Smooth muscle cell (in vitro differentiated cells): ENCODE results near the gene BIN1. TPM values are rescaled to one million over a fixed set of nuclear protein-coding genes. Genes with fewer than 3 reads are reported as not detected.

ENCODE experiments used
- DNase-seq: peaks from one replicate; lab custom pipeline; 2025; ENCODE audit not compliant: unreplicated experiment; lab: John Stamatoyannopoulos, UW
- H2AFZ ChIP-seq: fragments of 200-600 bp; sonication (generic); 2 replicates; pipeline ENCODE4 v1.6.0; 2016; ENCODE audit warnings: antibody characterized with exemption, low read depth, mild to moderate bottlenecking
- H3F3A ChIP-seq: fragments of 200-600 bp; sonication (generic); 2 replicates; pipeline ENCODE4 v1.6.0; 2017; ENCODE audit warnings: antibody characterized with exemption, low read depth
- H3K27ac ChIP-seq: fragments of 200-600 bp; sonication (generic); 2 replicates; pipeline ENCODE4 v1.5.1; 2016; ENCODE audit warnings: low read depth, mild to moderate bottlenecking
- H3K27me3 ChIP-seq: fragments of 200-600 bp; sonication (generic); 2 replicates; pipeline ENCODE4 v1.6.1; 2016; ENCODE audit warnings: low read depth, mild to moderate bottlenecking
- H3K36me3 ChIP-seq: fragments of 200-600 bp; sonication (generic); 2 replicates; pipeline ENCODE4 v1.5.1; 2016; ENCODE audit warnings: low read depth
- H3K4me1 ChIP-seq: fragments of 200-600 bp; sonication (generic); 2 replicates; pipeline ENCODE4 v1.5.1; 2016; ENCODE audit warnings: low read depth
- H3K4me2 ChIP-seq: fragments of 200-600 bp; sonication (generic); 2 replicates; pipeline ENCODE4 v1.6.0; 2016; ENCODE audit warnings: mild to moderate bottlenecking
- H3K4me3 ChIP-seq: fragments of 200-600 bp; sonication (generic); 2 replicates; pipeline ENCODE4 v1.5.1; 2016; ENCODE audit warnings: mild to moderate bottlenecking
- H3K79me2 ChIP-seq: fragments of 200-600 bp; sonication (generic); 2 replicates; pipeline ENCODE4 v1.6.0; 2016; ENCODE audit warnings: low read depth, mild to moderate bottlenecking
- H3K9ac ChIP-seq: fragments of 200-600 bp; sonication (generic); 2 replicates; pipeline ENCODE4 v1.6.0; 2016; ENCODE audit warnings: low read depth
- H3K9me3 ChIP-seq: fragments of 200-600 bp; sonication (generic); replicated peaks from 2 replicates; pipeline ENCODE4 v1.5.1; 2016; ENCODE audit warnings: low read depth
- H4K20me1 ChIP-seq: fragments of 200-600 bp; sonication (generic); 2 replicates; pipeline ENCODE4 v1.6.0; 2016; ENCODE audit warnings: low read depth
- WGBS: methylation state at CpG from one replicate; pipeline ENCODE4 v1.1.7; 2016; ENCODE audit warnings: low lambda C conversion rate; 5-methylcytosine and 5-hydroxymethylcytosine counted together
- polyA plus RNA-seq: library from polyadenylated mRNA; unstranded; fragments of >200 nt; fragmentation: Nextera tagmentation; extraction: Ambion mirVana; gene quantifications from 2 replicates; pipeline ENCODE4 v1.2.1, GENCODE V29; 2016
- small RNA-seq: library from RNA; depleted of rRNA; stranded (forward); fragments of <200 nt; gene quantifications from one replicate; pipeline ENCODE3, GENCODE V24; 2014
- total RNA-seq: library from RNA; depleted of rRNA; stranded (reverse); fragments of >200 nt; gene quantifications from 2 replicates; pipeline ENCODE4 v1.2.3, GENCODE V29; 2014
- TF ChIP-seq, protein P1 (sequence below): fragments of 200-600 bp; sonication (generic); IDR thresholded peaks from 2 replicates; pipeline ENCODE4 v1.5.1; 2017; ENCODE audit warnings: borderline replicate concordance, mild to moderate bottlenecking, antibody characterized with exemption; ENCODE audit not compliant: insufficient read depth, poor library complexity, severe bottlenecking

The BIN1 gene
- total and polyA plus RNA-seq, 2 experiments from 2014 or later, result 25.4 to 32.4 TPM

- Histone ChIP-seq H3K36me3 (no peaks in the 10 kb centered on the region), H3K27me3 (no peaks in the 10 kb centered on the region), H2AFZ (no peak overlapping the region), H3K4me2 (no peak overlapping the region), H3K9ac (no peak overlapping the region), H3K4me3 (no peak overlapping the region), H3K27ac (no peak overlapping the region), H3K79me2 (no peaks in the 10 kb centered on the region), H3F3A (no peaks in the 10 kb centered on the region), H3K4me1 (peaks cover 5% of the 10 kb centered on the region), H4K20me1 (no peaks in the 10 kb centered on the region), H3K9me3 (no peaks in the 10 kb centered on the region)
- DNase-seq, result no peak
- 86% methylated on average over 5 of the region's 5 CpGs for WGBS
- TF ChIP-seq, protein P1, sequence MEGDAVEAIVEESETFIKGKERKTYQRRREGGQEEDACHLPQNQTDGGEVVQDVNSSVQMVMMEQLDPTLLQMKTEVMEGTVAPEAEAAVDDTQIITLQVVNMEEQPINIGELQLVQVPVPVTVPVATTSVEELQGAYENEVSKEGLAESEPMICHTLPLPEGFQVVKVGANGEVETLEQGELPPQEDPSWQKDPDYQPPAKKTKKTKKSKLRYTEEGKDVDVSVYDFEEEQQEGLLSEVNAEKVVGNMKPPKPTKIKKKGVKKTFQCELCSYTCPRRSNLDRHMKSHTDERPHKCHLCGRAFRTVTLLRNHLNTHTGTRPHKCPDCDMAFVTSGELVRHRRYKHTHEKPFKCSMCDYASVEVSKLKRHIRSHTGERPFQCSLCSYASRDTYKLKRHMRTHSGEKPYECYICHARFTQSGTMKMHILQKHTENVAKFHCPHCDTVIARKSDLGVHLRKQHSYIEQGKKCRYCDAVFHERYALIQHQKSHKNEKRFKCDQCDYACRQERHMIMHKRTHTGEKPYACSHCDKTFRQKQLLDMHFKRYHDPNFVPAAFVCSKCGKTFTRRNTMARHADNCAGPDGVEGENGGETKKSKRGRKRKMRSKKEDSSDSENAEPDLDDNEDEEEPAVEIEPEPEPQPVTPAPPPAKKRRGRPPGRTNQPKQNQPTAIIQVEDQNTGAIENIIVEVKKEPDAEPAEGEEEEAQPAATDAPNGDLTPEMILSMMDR, result no peak
These were observed 107.7 kb downstream of the BIN1 start for GRCh38 chr2:126999106-126999756.

- TF ChIP-seq, protein P1, result no peak
These were observed 108.5 kb downstream of the BIN1 start for GRCh38 chr2:126998486-126998885.

More at GRCh38 chr2:126998486-126998885, 108.5 kb downstream of the BIN1 start:
- Histone ChIP-seq H3K4me1 (peaks cover 5% of the 10 kb centered on the region), H3K36me3 (no peaks in the 10 kb centered on the region), H3K27ac (no peak overlapping the region), H3K9me3 (no peaks in the 10 kb centered on the region), H3F3A (no peaks in the 10 kb centered on the region), H3K27me3 (no peaks in the 10 kb centered on the region), H3K4me2 (no peak overlapping the region), H3K79me2 (no peaks in the 10 kb centered on the region), H3K9ac (no peak overlapping the region), H3K4me3 (no peak overlapping the region), H2AFZ (no peak overlapping the region), H4K20me1 (no peaks in the 10 kb centered on the region)
- no peak for DNase-seq

Small RNAs within 50 kb of the gene (small RNA-seq; reads per million reads assigned to genes)
- not detected for gene RNU7-182P

Other genes with a start within 250 kb of the BIN1 start
- not detected in 2 replicates for gene TEX51, start 208.3 kb downstream of the BIN1 start, total RNA-seq
- not detected in 2 replicates for gene TEX51, start 208.3 kb downstream of the BIN1 start, polyA plus RNA-seq
- gene CYP27C1, start 113.1 kb upstream of the BIN1 start, total RNA-seq, result 1.1 and 2.0 TPM in 2 replicates
- 3.8 and 5.0 TPM in 2 replicates for gene CYP27C1, start 113.1 kb upstream of the BIN1 start, polyA plus RNA-seq
- 30.9 and 44.4 TPM in 2 replicates for gene ERCC3, start 187.0 kb upstream of the BIN1 start, total RNA-seq
- gene ERCC3, start 187.0 kb upstream of the BIN1 start, polyA plus RNA-seq, result 44.3 and 49.5 TPM in 2 replicates